Activated CD8-positive, alpha-beta T cell treated with anti-CD3 and anti-CD28 coated beads for 36 hours (primary cell): ENCODE data around the gene ERN1. TPM values are rescaled to one million over a fixed set of nuclear protein-coding genes. Genes with fewer than 3 reads are reported as not detected.

Source experiments
- ATAC-seq: fragments of 200-7000 bp; cut with Tn5 transposase; one replicate; pipeline ENCODE4 v1.10.0; 2021; ENCODE audit warnings: mild to moderate bottlenecking, moderate library complexity
- CTCF ChIA-PET: fragments of 350-600 bp; sonication (Branson Sonifier 250); formaldehyde crosslinking; loops from one replicate; lab custom pipeline; 2021; ENCODE audit warnings: antibody characterized with exemption; lab: Charles Lee
- POLR2A ChIA-PET: fragments of 350-600 bp; sonication (Branson Sonifier 250); formaldehyde crosslinking; loops from one replicate; lab custom pipeline; 2021; ENCODE audit warnings: antibody characterized with exemption; lab: Charles Lee
- DNase-seq: peaks from one replicate; pipeline ENCODE4 v3.0.0-alpha.2; 2020
- H3K27ac Mint-ChIP-seq: one replicate; pipeline ENCODE4 v1.8.0; 2021; ENCODE audit warnings: mild to moderate bottlenecking, mixed read lengths
- H3K27me3 Mint-ChIP-seq: one replicate; pipeline ENCODE4 v1.8.0; 2021; ENCODE audit warnings: mixed read lengths
- H3K36me3 Mint-ChIP-seq: one replicate; pipeline ENCODE4 v1.8.0; 2021; ENCODE audit warnings: low read depth, mixed read lengths
- H3K4me1 Mint-ChIP-seq: one replicate; pipeline ENCODE4 v1.8.0; 2021; ENCODE audit warnings: low read depth, mixed read lengths
- H3K4me3 Mint-ChIP-seq: one replicate; pipeline ENCODE4 v1.8.0; 2021; ENCODE audit warnings: mild to moderate bottlenecking, moderate library complexity, mixed read lengths
- H3K9me3 Mint-ChIP-seq: one replicate; pipeline ENCODE4 v1.8.0; 2021; ENCODE audit warnings: mixed read lengths
- CTCF ChIP-seq: fragments of 200-600 bp; IDR thresholded peaks from one replicate; pipeline ENCODE4 v1.8.0; 2022; ENCODE audit warnings: antibody characterized with exemption, mild to moderate bottlenecking
- intact Hi-C: fragments of 100-400 bp; cut with micrococcal nuclease; formaldehyde crosslinking; loops from one replicate; pipeline ENCODE4 v1.10.0; 2022
- total RNA-seq, 2 experiments: library from RNA; stranded (reverse); gene quantifications; one replicate each; pipeline ENCODE4 v1.2.3, GENCODE V29; 2021

Gene ERN1
- total RNA-seq, 2 experiments from 2014 or later = 19.2 to 23.6 TPM

GRCh38 chr17:64063766-64064224 lies 66.1 kb downstream of the ERN1 start:
- peak overlapping the region; percentile 54 for H3K4me3 Mint-ChIP-seq
- intact Hi-C loops = loop anchor here (5.0 kb wide), 1 partner anchor 69 kb away; the partner anchor contains the start of gene ERN1

GRCh38 chr17:64063088-64063487 lies 66.9 kb downstream of the ERN1 start:
- H3K36me3 Mint-ChIP-seq = peaks cover 50% of the 10 kb centered on the region
- no peaks in the 10 kb centered on the region for H3K27me3 Mint-ChIP-seq
- CTCF ChIA-PET = interaction anchor here (0.6 to 12.8 kb wide), 27 partner anchors 9 to 229 kb away, joined by 3 to 228 read pairs (median 5); partner anchors contain the start of gene ERN1
- peaks cover 74% of the 10 kb centered on the region for H3K4me1 Mint-ChIP-seq
- DNase-seq (peak; percentile 14), ATAC-seq (no peak)
- H3K4me3 Mint-ChIP-seq = peak overlapping the region; percentile 32
- TF ChIP-seq CTCF = no peak
- no peaks in the 10 kb centered on the region for H3K9me3 Mint-ChIP-seq
- POLR2A ChIA-PET = interaction anchor here (0.6 to 5.1 kb wide), 7 partner anchors 11 to 83 kb away, joined by 3 to 27 read pairs (median 3); partner anchors contain the start of gene ERN1
- H3K27ac Mint-ChIP-seq = peak overlapping the region; percentile 78
- intact Hi-C loops = loop anchor here (5.0 kb wide), 1 partner anchor 69 kb away; the partner anchor contains the start of gene ERN1

More at GRCh38 chr17:64063766-64064224, 66.1 kb downstream of the ERN1 start:
- ATAC-seq (peak; percentile 45), DNase-seq (peak; percentile 78)
- H3K27ac Mint-ChIP-seq = peak overlapping the region; percentile 78
- ChIA-PET CTCF (interaction anchor here (0.6 to 12.8 kb wide), 30 partner anchors 9 to 228 kb away, joined by 3 to 228 read pairs (median 5); partner anchors contain the start of gene ERN1), POLR2A (interaction anchor here (0.6 to 5.1 kb wide), 6 partner anchors 11 to 82 kb away, joined by 3 to 27 read pairs (median 3); partner anchors contain the start of gene ERN1)
- peaks cover 73% of the 10 kb centered on the region for H3K4me1 Mint-ChIP-seq
- H3K36me3 Mint-ChIP-seq = peaks cover 54% of the 10 kb centered on the region
- no peaks in the 10 kb centered on the region for H3K27me3 Mint-ChIP-seq
- TF ChIP-seq CTCF = peak; percentile 71
- peaks cover 4% of the 10 kb centered on the region for H3K9me3 Mint-ChIP-seq

- no peaks in the 10 kb centered on the region for H3K27me3 Mint-ChIP-seq
- no peak for TF ChIP-seq CTCF
- no peak overlapping the region for H3K4me3 Mint-ChIP-seq
- peaks cover 65% of the 10 kb centered on the region for H3K4me1 Mint-ChIP-seq
- CTCF ChIA-PET = interaction anchor here (0.6 to 12.8 kb wide), 10 partner anchors 14 to 171 kb away, joined by 3 to 228 read pairs (median 6); partner anchors contain the start of genes ERN1 and ICAM2
- no peaks in the 10 kb centered on the region for H3K9me3 Mint-ChIP-seq
- POLR2A ChIA-PET = interaction anchor here (0.7 to 5.1 kb wide), 6 partner anchors 11 to 85 kb away, joined by 3 to 27 read pairs (median 4); partner anchors contain the start of gene PRR29
- ATAC-seq (peak; percentile 76), DNase-seq (peak; percentile 40)
- H3K36me3 Mint-ChIP-seq = peaks cover 45% of the 10 kb centered on the region
- peak overlapping the region; percentile 77 for H3K27ac Mint-ChIP-seq
- intact Hi-C loops = loop anchor here (5.0 kb wide), 1 partner anchor 71 kb away; the partner anchor contains the start of gene ERN1
Measured at GRCh38 chr17:64061178-64061898, 68.6 kb downstream of the ERN1 start.

- TF ChIP-seq CTCF = no peak
- Mint-ChIP-seq H3K4me1 (peaks cover 64% of the 10 kb centered on the region), H3K4me3 (no peak overlapping the region), H3K27me3 (no peaks in the 10 kb centered on the region), H3K27ac (peak overlapping the region; percentile 77), H3K9me3 (no peaks in the 10 kb centered on the region), H3K36me3 (peaks cover 43% of the 10 kb centered on the region)
- no peak for ATAC-seq
- ChIA-PET POLR2A (interaction anchor here (1.0 to 5.1 kb wide), 5 partner anchors 9 to 86 kb away, joined by 3 to 27 read pairs (median 3); no protein-coding TSS in a partner anchor), CTCF (interaction anchor here (1.0 to 12.8 kb wide), 6 partner anchors 9 to 231 kb away, joined by 3 to 228 read pairs (median 5); partner anchors contain the start of genes ERN1 and ICAM2)
- no peak for DNase-seq
- intact Hi-C loops = loop anchor here (5.0 kb wide), 1 partner anchor 72 kb away; the partner anchor contains the start of gene ERN1
Measured at GRCh38 chr17:64060331-64060730, 69.6 kb downstream of the ERN1 start.
